HepG2 (cell line): ENCODE results near the gene SCMH1. TPM values are rescaled to one million over a fixed set of nuclear protein-coding genes. Genes with fewer than 3 reads are reported as not detected.

Source experiments
- BRD4 ChIP-seq: sonication (generic); formaldehyde crosslinking; IDR thresholded peaks from 2 replicates; pipeline ENCODE4 v1.4.0; 2020; ENCODE audit warnings: missing genetic modification reagents
- GATAD2A ChIP-seq: IDR thresholded peaks from 2 replicates; pipeline ENCODE4 v1.6.1; 2016
- JARID2 ChIP-seq: sonication (generic); formaldehyde crosslinking; IDR thresholded peaks from 2 replicates; pipeline ENCODE4 v1.8.1; 2023; ENCODE audit warnings: missing genetic modification reagents, inconsistent platforms; ENCODE audit not compliant: insufficient replicate concordance
- MAZ ChIP-seq, 2 experiments: sonication (generic) in 1 of 2; formaldehyde crosslinking in 1 of 2; IDR thresholded peaks; 2 replicates each; pipeline versions ENCODE4 v1.5.0 to v1.6.1; 2012 to 2020; ENCODE audit warnings: low read depth in 2 of 2, mild to moderate bottlenecking in 2 of 2, borderline replicate concordance in 1 of 2, improper control_type of control experiment in 1 of 2, low read length in 1 of 2, missing genetic modification reagents in 1 of 2, moderate library complexity in 1 of 2
- PAWR ChIP-seq: sonication (generic); formaldehyde crosslinking; IDR thresholded peaks from 2 replicates; pipeline ENCODE4 v1.4.0; 2020; ENCODE audit warnings: missing genetic modification reagents, mild to moderate bottlenecking, borderline replicate concordance
- TARDBP ChIP-seq: sonication (generic); formaldehyde crosslinking; IDR thresholded peaks from 2 replicates; pipeline ENCODE4 v1.8.0; 2022; ENCODE audit warnings: mild to moderate bottlenecking, missing genetic modification reagents
- ZEB1 ChIP-seq: IDR thresholded peaks from 2 replicates; pipeline ENCODE4 v1.6.1; 2012; ENCODE audit warnings: mild to moderate bottlenecking, low read depth, inconsistent platforms; ENCODE audit not compliant: insufficient replicate concordance
- ZFP41 ChIP-seq: sonication (generic); formaldehyde crosslinking; IDR thresholded peaks from 2 replicates; pipeline ENCODE4 v1.4.0; 2020; ENCODE audit warnings: mild to moderate bottlenecking, missing genetic modification reagents, borderline replicate concordance
- ZMYM2 ChIP-seq: sonication (generic); formaldehyde crosslinking; IDR thresholded peaks from 2 replicates; pipeline ENCODE4 v1.8.0; 2022; ENCODE audit warnings: mild to moderate bottlenecking, missing genetic modification reagents
- ZNF333 ChIP-seq: sonication (generic); formaldehyde crosslinking; IDR thresholded peaks from 2 replicates; pipeline ENCODE4 v1.4.0; 2020; ENCODE audit warnings: mild to moderate bottlenecking, missing genetic modification reagents, borderline replicate concordance
- polyA plus RNA-seq, 8 experiments: library from polyadenylated mRNA; depleted of rRNA in 3 of 8; stranded (reverse) in 7 of 8; unstranded in 1 of 8; fragments of >200 nt; fragmentation: Illumina TruSeq in 4 of 8; extraction: Trizol in 4 of 8; gene quantifications; 2 replicates each; pipeline versions ENCODE4 v1.2.1 to v1.2.3, GENCODE V29; 2011 to 2016; ENCODE audit warnings: low read depth in 4 of 8, missing spikeins in 1 of 8, mixed read lengths in 1 of 8; ENCODE audit not compliant: insufficient read depth in 1 of 8
- total RNA-seq, 5 experiments: library from RNA; depleted of rRNA; stranded (reverse); fragments of >200 nt; fragmentation: Illumina TruSeq; extraction: Trizol; gene quantifications; 2 replicates each; pipeline ENCODE4 v1.2.3, GENCODE V29; 2016; ENCODE audit warnings: low read depth in 1 of 5
- TF ChIP-seq, protein P1 (sequence below): sonication (generic); formaldehyde crosslinking; IDR thresholded peaks from 2 replicates; pipeline ENCODE4 v1.5.1; 2020; ENCODE audit warnings: mild to moderate bottlenecking, missing genetic modification reagents, borderline replicate concordance
- TF ChIP-seq, protein P2 (sequence below): sonication (generic); formaldehyde crosslinking; IDR thresholded peaks from 2 replicates; pipeline ENCODE4 v1.8.1; 2022; ENCODE audit warnings: low read depth, mild to moderate bottlenecking, missing genetic modification reagents
- TF ChIP-seq, protein P3 (sequence below): fragments of 450-650 bp; IDR thresholded peaks from 2 replicates; pipeline ENCODE4 v1.6.1; 2017
- TF ChIP-seq, protein P4 (sequence below): IDR thresholded peaks from 2 replicates; pipeline ENCODE4 v1.6.1; 2016; ENCODE audit warnings: mild to moderate bottlenecking
- TF ChIP-seq, protein P5 (sequence below): sonication (generic); formaldehyde crosslinking; IDR thresholded peaks from 2 replicates; pipeline ENCODE4 v1.4.0; 2020; ENCODE audit warnings: missing genetic modification reagents
- TF ChIP-seq, protein P6 (sequence below): IDR thresholded peaks from 2 replicates; pipeline ENCODE4 v1.6.1; 2012; ENCODE audit warnings: low read length, improper control_type of control experiment
- TF ChIP-seq, protein P7 (sequence below): sonication (generic); formaldehyde crosslinking; IDR thresholded peaks from 2 replicates; pipeline ENCODE4 v1.8.1; 2023; ENCODE audit warnings: missing genetic modification reagents, mild to moderate bottlenecking, borderline replicate concordance

The SCMH1 gene
- total and polyA plus RNA-seq, 2 of the 13 experiments (the other 11 are each of a cell fraction or from before 2014, with no cell fraction given): 41.8 to 52.6 TPM

DNA sequence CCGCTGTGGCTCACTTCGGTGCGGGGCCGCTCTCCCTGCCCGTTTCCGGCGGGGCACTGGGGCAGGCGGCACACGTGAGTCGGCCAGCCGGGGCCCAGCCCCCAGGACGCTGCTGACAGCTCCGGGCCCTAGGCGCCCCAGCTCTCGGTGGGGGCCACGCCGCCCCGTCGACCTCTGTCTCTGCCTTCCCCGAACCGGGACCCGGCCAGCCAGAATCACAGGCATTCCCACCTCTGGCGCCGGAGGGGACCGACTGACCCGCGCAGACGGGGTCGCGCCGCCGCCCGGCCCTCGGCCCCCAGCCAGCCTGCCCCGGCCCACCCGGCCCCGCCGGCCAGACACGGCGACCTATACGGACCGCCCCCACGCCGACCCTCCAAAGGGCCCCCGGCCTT lies 755 bp downstream of the SCMH1 start (continued):
- 0 out of 2 replicates have a peak, but pooled peaks have one; percentile 25 for TF ChIP-seq MAZ (IDR thresholded peaks at IDR 0.05; ENCODE audit: borderline replicate concordance, low read depth, low read length)
- TF ChIP-seq MAZ (CRISPR knock-in tag; IDR thresholded peaks at IDR 0.05; ENCODE audit: low read depth): peak; percentile 73; the same call in 1 of the 2 replicates
- no peak for TF ChIP-seq JARID2 (CRISPR knock-in tag)
- TF ChIP-seq ZMYM2: no peak
- no peak for TF ChIP-seq PAWR (CRISPR knock-in tag)
- TF ChIP-seq, protein P1, sequence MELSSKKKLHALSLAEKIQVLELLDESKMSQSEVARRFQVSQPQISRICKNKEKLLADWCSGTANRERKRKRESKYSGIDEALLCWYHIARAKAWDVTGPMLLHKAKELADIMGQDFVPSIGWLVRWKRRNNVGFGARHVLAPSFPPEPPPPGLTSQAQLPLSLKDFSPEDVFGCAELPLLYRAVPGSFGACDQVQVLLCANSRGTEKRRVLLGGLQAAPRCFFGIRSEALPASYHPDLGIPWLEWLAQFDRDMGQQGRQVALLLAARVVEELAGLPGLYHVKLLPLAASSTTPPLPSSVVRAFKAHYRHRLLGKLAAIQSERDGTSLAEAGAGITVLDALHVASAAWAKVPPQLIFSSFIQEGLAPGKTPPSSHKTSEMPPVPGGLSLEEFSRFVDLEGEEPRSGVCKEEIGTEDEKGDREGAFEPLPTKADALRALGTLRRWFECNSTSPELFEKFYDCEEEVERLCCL (CRISPR knock-in tag): no peak
- TF ChIP-seq, protein P2, sequence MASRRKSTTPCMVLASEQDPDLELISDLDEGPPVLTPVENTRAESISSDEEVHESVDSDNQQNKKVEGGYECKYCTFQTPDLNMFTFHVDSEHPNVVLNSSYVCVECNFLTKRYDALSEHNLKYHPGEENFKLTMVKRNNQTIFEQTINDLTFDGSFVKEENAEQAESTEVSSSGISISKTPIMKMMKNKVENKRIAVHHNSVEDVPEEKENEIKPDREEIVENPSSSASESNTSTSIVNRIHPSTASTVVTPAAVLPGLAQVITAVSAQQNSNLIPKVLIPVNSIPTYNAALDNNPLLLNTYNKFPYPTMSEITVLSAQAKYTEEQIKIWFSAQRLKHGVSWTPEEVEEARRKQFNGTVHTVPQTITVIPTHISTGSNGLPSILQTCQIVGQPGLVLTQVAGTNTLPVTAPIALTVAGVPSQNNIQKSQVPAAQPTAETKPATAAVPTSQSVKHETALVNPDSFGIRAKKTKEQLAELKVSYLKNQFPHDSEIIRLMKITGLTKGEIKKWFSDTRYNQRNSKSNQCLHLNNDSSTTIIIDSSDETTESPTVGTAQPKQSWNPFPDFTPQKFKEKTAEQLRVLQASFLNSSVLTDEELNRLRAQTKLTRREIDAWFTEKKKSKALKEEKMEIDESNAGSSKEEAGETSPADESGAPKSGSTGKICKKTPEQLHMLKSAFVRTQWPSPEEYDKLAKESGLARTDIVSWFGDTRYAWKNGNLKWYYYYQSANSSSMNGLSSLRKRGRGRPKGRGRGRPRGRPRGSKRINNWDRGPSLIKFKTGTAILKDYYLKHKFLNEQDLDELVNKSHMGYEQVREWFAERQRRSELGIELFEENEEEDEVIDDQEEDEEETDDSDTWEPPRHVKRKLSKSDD (CRISPR knock-in tag): peak; percentile 0; the same call in 1 of the 2 replicates
- TF ChIP-seq, protein P3, sequence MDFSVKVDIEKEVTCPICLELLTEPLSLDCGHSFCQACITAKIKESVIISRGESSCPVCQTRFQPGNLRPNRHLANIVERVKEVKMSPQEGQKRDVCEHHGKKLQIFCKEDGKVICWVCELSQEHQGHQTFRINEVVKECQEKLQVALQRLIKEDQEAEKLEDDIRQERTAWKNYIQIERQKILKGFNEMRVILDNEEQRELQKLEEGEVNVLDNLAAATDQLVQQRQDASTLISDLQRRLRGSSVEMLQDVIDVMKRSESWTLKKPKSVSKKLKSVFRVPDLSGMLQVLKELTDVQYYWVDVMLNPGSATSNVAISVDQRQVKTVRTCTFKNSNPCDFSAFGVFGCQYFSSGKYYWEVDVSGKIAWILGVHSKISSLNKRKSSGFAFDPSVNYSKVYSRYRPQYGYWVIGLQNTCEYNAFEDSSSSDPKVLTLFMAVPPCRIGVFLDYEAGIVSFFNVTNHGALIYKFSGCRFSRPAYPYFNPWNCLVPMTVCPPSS: no peak
- TF ChIP-seq, protein P4, sequence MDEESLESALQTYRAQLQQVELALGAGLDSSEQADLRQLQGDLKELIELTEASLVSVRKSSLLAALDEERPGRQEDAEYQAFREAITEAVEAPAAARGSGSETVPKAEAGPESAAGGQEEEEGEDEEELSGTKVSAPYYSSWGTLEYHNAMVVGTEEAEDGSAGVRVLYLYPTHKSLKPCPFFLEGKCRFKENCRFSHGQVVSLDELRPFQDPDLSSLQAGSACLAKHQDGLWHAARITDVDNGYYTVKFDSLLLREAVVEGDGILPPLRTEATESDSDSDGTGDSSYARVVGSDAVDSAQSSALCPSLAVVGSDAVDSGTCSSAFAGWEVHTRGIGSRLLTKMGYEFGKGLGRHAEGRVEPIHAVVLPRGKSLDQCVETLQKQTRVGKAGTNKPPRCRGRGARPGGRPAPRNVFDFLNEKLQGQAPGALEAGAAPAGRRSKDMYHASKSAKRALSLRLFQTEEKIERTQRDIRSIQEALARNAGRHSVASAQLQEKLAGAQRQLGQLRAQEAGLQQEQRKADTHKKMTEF (CRISPR knock-in tag): no peak; the same call in 1 of the 2 replicates
- TF ChIP-seq ZEB1: no peak
- TF ChIP-seq, protein P5, sequence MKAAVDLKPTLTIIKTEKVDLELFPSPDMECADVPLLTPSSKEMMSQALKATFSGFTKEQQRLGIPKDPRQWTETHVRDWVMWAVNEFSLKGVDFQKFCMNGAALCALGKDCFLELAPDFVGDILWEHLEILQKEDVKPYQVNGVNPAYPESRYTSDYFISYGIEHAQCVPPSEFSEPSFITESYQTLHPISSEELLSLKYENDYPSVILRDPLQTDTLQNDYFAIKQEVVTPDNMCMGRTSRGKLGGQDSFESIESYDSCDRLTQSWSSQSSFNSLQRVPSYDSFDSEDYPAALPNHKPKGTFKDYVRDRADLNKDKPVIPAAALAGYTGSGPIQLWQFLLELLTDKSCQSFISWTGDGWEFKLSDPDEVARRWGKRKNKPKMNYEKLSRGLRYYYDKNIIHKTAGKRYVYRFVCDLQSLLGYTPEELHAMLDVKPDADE (CRISPR knock-in tag): no peak
- 0 out of 2 replicates have a peak, but pooled peaks have one; percentile 55 for TF ChIP-seq ZNF333 (CRISPR knock-in tag)
- TF ChIP-seq GATAD2A (CRISPR knock-in tag): no peak
- TF ChIP-seq, protein P6, sequence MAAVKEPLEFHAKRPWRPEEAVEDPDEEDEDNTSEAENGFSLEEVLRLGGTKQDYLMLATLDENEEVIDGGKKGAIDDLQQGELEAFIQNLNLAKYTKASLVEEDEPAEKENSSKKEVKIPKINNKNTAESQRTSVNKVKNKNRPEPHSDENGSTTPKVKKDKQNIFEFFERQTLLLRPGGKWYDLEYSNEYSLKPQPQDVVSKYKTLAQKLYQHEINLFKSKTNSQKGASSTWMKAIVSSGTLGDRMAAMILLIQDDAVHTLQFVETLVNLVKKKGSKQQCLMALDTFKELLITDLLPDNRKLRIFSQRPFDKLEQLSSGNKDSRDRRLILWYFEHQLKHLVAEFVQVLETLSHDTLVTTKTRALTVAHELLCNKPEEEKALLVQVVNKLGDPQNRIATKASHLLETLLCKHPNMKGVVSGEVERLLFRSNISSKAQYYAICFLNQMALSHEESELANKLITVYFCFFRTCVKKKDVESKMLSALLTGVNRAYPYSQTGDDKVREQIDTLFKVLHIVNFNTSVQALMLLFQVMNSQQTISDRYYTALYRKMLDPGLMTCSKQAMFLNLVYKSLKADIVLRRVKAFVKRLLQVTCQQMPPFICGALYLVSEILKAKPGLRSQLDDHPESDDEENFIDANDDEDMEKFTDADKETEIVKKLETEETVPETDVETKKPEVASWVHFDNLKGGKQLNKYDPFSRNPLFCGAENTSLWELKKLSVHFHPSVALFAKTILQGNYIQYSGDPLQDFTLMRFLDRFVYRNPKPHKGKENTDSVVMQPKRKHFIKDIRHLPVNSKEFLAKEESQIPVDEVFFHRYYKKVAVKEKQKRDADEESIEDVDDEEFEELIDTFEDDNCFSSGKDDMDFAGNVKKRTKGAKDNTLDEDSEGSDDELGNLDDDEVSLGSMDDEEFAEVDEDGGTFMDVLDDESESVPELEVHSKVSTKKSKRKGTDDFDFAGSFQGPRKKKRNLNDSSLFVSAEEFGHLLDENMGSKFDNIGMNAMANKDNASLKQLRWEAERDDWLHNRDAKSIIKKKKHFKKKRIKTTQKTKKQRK: no peak
- TF ChIP-seq BRD4 (CRISPR knock-in tag): no peak
- TF ChIP-seq, protein P7, sequence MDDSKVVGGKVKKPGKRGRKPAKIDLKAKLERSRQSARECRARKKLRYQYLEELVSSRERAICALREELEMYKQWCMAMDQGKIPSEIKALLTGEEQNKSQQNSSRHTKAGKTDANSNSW (CRISPR knock-in tag): no peak
- no peak for TF ChIP-seq TARDBP (CRISPR knock-in tag)
- TF ChIP-seq ZFP41 (CRISPR knock-in tag): no peak
